ENCODE measurements around the gene MT1F. TPM values are rescaled to one million over a fixed set of nuclear protein-coding genes. Genes with fewer than 3 reads are reported as not detected.
A peak's percentile ranks its signal among the peaks of the same experiment; 100 is the strongest.
"Not testable (repeated sequence)": the region's sequence is repeated elsewhere in the genome, so short reads cannot be mapped to it uniquely, and the experiment has no call there.

Gene MT1F
- total RNA-seq, 1 experiment from 2014 or later: 36.3 TPM

DNA sequence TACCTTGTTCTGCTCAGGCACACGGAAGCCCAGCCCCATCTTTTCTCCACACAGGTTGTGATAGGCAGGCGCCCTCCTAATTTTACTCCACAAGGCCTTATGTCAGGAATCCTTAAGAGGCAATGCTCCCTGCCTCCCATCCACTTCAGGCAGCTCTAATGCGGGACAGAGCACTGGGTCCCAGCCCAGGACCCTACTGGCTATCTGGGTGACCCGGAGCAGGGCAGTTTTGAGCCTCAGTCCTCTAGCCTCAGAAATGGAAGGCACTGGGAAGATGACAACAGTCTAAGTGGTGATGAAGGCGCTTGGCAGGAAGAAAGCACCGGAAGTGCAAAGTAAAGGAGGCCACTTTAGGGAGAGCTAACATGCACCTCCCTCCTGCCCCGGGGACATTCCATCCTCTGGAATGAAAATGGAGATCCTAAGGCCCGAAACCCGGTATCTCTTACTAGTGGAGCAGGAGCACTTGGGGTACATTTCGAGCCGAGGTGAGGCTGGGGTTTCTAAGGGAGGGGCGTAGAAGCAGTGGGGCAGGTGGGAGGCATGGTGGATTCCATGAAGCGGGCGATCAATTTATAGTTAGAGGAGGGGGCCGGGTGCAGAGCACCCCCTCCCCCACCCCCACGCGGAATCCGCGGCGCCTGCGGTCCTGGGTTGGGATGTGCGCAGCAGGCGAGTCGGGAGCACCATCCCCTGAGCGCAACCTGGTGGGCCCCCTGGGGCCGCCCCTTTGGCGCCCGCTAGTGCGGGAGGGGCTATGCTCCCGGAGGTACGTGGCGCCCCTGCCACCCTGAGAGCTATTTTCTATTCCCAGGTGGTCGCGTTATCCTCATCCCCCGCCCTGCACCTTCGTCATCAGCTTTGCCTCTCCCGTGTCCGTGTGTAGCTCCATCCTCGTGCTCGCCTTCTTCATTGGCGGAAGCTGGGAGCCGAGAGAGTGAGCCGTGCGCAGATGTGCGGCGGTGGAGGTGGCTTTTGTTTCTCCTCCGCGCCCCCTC, 4.9 kb downstream of the MT1F start:
- Histone ChIP-seq H3K9me3 (ENCODE audit: low read length) (no peaks in the 10 kb centered on the region), H3K27ac (ENCODE audit: low read length) (no peak overlapping the region), H3K4me1 (ENCODE audit: low read length) (peaks cover 12% of the 10 kb centered on the region), H3K79me2 (ENCODE audit: low read length) (no peaks in the 10 kb centered on the region), H3K36me3 (ENCODE audit: insufficient read depth, low read length) (no peaks in the 10 kb centered on the region), H3K4me2 (ENCODE audit: low read depth, low read length, poor library complexity, severe bottlenecking) (no peak overlapping the region), H2AFZ (ENCODE audit: low read length) (no peak overlapping the region), H3K9me2 (replicated peaks; ENCODE audit: insufficient read depth, low read length) (no peaks in the 10 kb centered on the region), H3K9ac (ENCODE audit: low read length) (no peak overlapping the region), H4K20me1 (ENCODE audit: insufficient read depth, low read depth, low read length) (no peaks in the 10 kb centered on the region), H3K27me3 (ENCODE audit: low read length) (no peaks in the 10 kb centered on the region), H3K4me3 (ENCODE audit: low read length) (no peak overlapping the region)
- DNase-seq: no peak

DNA sequence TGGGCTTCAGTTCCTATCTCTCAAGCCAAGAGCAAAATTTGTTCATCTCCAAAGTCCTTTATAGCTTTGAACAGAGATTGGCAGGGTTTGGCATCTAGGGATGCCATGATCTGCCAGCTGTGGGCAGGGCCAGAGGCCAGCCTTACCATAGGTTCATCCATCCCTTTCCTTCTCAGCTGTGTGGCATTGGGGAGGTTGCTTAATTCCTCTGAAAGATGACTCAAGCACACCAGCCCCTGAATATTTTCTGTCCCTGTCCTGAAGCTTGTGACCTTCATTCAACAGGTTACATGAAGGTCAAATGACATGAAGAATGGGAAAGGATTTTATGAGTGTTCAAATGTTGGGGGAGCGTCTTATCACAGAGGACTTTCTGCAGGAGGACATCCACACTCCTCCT, 6.7 kb downstream of the MT1F start:
- H3K9me3 ChIP-seq (ENCODE audit: low read length): no peaks in the 10 kb centered on the region
- no peak overlapping the region for H3K9ac ChIP-seq (ENCODE audit: low read length)
- H3K27ac ChIP-seq (ENCODE audit: low read length): no peak overlapping the region
- no peaks in the 10 kb centered on the region for H4K20me1 ChIP-seq (ENCODE audit: insufficient read depth, low read depth, low read length)
- peaks cover 3% of the 10 kb centered on the region; the same call in 1 of the 2 replicates for H3K4me1 ChIP-seq (ENCODE audit: low read length)
- no peaks in the 10 kb centered on the region for H3K27me3 ChIP-seq (ENCODE audit: low read length)
- no peaks in the 10 kb centered on the region for H3K9me2 ChIP-seq (replicated peaks; ENCODE audit: insufficient read depth, low read length)
- H3K4me3 ChIP-seq (ENCODE audit: low read length): no peak overlapping the region
- H2AFZ ChIP-seq (ENCODE audit: low read length): no peak overlapping the region
- no peaks in the 10 kb centered on the region for H3K36me3 ChIP-seq (ENCODE audit: insufficient read depth, low read length)
- no peak overlapping the region for H3K4me2 ChIP-seq (ENCODE audit: low read depth, low read length, poor library complexity, severe bottlenecking)
- H3K79me2 ChIP-seq (ENCODE audit: low read length): no peaks in the 10 kb centered on the region
- DNase-seq: no peak

DNA sequence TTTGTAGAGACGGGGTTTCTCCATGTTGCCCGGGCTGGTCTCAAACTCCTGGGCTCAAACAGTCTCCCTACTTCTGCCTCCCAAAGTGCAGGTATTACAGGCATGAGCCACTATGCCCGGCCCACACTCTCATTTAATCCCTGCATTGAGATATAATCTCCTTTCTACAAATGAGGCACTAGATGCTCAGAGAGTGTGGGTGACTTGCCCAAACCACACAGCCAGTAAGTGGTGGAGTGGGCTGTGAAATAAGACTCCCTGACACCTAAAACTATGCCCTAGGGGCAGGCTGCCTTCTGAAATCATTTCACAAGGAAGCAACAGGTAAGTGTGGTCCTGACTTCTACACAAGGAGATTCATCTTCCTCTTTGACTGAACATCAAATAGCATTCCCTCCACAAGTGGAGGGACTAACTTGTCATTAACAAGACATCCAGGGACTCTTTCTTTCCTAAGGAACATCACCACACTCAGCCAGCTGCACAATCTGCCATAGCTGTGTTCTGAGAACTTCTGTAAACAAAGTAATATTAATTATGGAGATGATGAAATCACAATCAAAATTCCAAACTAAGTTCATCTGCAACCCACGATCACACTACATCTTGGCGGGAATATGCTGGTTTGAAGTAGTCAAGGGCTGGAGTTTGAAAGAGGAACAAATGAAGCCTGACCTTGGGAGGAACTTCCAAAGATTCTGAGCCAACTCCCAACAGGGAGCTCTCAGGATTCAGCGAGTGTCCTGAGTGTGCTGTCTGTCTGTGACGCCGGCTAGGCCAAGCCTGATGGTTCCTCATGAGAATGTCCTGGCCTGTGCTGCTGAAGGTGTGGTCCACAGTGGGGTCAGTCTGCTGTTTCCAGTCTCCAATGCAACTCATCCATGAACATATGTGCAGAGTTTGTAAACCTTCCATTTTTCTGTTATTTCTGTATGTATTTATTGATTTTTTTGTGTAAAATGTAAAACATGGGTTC, 7.8 kb downstream of the MT1F start:
- H3K27me3 ChIP-seq (ENCODE audit: low read length): not testable (repeated sequence)

DNA sequence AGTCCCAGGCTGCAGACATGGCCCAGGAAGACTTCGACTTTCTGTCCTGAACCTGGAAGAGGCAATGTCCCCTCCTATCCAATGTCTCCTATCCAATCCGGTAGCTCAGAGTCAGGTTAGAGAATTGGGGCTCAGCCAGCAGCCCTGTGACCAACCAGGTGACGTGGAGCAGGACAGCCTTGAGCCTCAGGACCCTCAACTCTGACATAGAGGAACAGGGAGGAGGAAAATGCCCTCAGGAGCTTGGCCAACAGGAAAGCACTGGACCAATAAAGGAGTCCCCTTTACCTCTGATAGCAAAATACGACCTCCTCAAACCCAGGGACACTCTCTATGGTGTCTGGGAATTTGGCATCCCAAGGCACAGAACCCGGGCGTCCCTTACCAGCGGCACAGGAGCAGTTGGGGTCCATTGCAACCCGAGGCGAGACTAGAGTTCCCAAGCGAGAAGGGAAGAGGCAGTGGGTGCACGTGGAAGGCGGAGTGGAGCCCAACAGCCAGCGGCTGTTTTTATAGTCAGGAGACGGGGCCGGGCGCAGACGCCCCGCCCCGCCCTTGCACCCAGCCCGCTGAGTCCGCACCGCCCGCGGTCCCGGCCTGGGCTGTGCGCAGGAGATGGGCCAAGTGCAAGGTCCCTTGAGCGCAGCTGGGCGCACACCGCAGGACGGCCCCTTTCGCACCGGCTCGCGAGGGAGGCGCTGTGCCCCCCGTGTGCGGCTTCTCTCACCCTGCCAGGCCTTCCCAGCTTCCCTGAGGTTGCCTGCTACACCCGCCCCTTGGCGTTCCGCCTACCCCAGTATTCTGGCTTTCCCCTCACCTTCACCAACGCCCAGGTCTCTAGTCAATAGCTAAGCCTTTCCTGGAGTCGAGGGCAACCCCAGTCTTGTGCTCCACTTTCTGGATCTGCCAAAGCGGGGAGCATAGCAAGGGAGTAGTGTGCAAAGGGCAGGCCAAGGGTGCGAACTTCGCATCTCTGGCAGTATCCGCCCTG, 10.1 kb downstream of the MT1F start, which contains the start of gene MT1G:
TSS of gene MT1G (minus strand) at position 485 of the 991 bp plus-strand sequence. CDS start at position 413, 72 bp downstream.
- no peak within 1 kb of the TSS for H3K4me3 ChIP-seq (ENCODE audit: low read length)
- H3K9me2 ChIP-seq (replicated peaks; ENCODE audit: insufficient read depth, low read length): no peaks in the 10 kb centered on the region
- H3K36me3 ChIP-seq (ENCODE audit: insufficient read depth, low read length): no peaks in the 10 kb centered on the region
- no peak for DNase-seq
- no peak within 1 kb of the TSS for H2AFZ ChIP-seq (ENCODE audit: low read length)
- peaks cover 9% of the 10 kb centered on the region for H3K4me1 ChIP-seq (ENCODE audit: low read length)
- H3K9ac ChIP-seq (ENCODE audit: low read length): no peak within 1 kb of the TSS
- H4K20me1 ChIP-seq (ENCODE audit: insufficient read depth, low read depth, low read length): no peaks in the 10 kb centered on the region
- no peaks in the 10 kb centered on the region for H3K9me3 ChIP-seq (ENCODE audit: low read length)
- no peaks in the 10 kb centered on the region for H3K79me2 ChIP-seq (ENCODE audit: low read length)
- H3K27ac ChIP-seq (ENCODE audit: low read length): no peak within 1 kb of the TSS
- H3K4me2 ChIP-seq (ENCODE audit: low read depth, low read length, poor library complexity, severe bottlenecking): no peak within 1 kb of the TSS
- 0 out of 2 replicates have a peak, but pooled peaks cover 2% of the 10 kb centered on the region for H3K27me3 ChIP-seq (ENCODE audit: low read length)

More for the DNA sequence above, 7.8 kb downstream of the MT1F start:
- not testable (repeated sequence) for H4K20me1 ChIP-seq (ENCODE audit: insufficient read depth, low read depth, low read length); H3K79me2 ChIP-seq (ENCODE audit: low read length); H3K4me2 ChIP-seq (ENCODE audit: low read depth, low read length, poor library complexity, severe bottlenecking); H3K4me3 ChIP-seq (ENCODE audit: low read length); H3K27ac ChIP-seq (ENCODE audit: low read length); H2AFZ ChIP-seq (ENCODE audit: low read length); H3K9me3 ChIP-seq (ENCODE audit: low read length); H3K4me1 ChIP-seq (ENCODE audit: low read length); H3K36me3 ChIP-seq (ENCODE audit: insufficient read depth, low read length); DNase-seq; H3K9ac ChIP-seq (ENCODE audit: low read length); H3K9me2 ChIP-seq (replicated peaks; ENCODE audit: insufficient read depth, low read length)

DNA sequence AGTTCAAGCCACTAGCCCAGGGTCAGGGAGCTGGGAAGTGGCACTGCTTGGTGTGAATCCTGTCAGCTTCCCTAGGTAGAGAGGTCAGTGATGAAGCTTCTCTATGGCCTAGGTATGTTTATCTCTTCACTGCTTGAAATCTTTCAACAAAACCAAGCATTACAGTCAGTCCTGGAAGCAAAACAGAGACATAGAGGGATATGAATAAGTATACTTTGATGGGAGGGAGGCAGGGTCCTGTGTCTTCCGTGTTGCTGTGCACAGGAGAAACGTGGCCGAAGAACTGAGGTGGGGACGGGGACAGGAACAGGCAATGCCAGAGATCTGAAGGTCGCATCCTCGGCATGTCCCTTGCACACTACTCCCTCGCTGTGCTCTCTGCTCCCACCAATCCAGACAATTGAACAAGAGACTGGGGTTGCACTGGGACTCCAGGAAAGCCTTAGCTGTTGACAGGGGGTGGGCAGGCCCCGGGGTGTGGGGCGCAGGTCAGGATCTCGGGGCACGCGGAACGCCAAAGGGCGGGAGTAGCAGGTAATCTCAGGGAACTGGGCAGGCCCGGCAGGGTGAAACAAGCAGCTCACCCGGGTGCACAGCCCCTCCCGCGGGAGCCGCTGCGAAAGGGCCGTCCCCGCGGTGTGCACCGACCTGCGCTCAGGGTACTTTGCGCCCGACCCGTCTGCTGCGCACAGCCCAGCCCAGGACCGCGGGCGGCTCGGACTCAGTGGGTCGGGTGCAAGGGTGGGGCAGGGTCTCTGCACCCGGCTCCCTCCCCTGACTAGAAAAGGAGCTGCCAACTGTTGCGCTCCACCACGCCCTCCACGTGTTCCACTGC, 11.5 kb downstream of the MT1F start, which contains the start of gene MT1H:
TSS of gene MT1H (plus strand) at position 810 of the 835 bp plus-strand sequence. CDS start 71 bp downstream, outside the sequence.
- Histone ChIP-seq H4K20me1 (ENCODE audit: insufficient read depth, low read depth, low read length) (no peaks in the 10 kb centered on the region), H3K9me3 (ENCODE audit: low read length) (no peaks in the 10 kb centered on the region), H3K4me2 (ENCODE audit: low read depth, low read length, poor library complexity, severe bottlenecking) (peak within 1 kb of the TSS; percentile 13), H3K4me3 (ENCODE audit: low read length) (no peak within 1 kb of the TSS; the same call in 1 of the 2 replicates), H3K79me2 (ENCODE audit: low read length) (no peaks in the 10 kb centered on the region), H3K36me3 (ENCODE audit: insufficient read depth, low read length) (no peaks in the 10 kb centered on the region), H2AFZ (ENCODE audit: low read length) (peak within 1 kb of the TSS; percentile 24; the same call in 1 of the 2 replicates), H3K27ac (ENCODE audit: low read length) (no peak within 1 kb of the TSS), H3K9ac (ENCODE audit: low read length) (peak within 1 kb of the TSS; percentile 2; the same call in 1 of the 2 replicates), H3K9me2 (replicated peaks; ENCODE audit: insufficient read depth, low read length) (no peaks in the 10 kb centered on the region), H3K27me3 (ENCODE audit: low read length) (0 out of 2 replicates have a peak, but pooled peaks cover 2% of the 10 kb centered on the region), H3K4me1 (ENCODE audit: low read length) (peaks cover 13% of the 10 kb centered on the region)
- peak; percentile 64 for DNase-seq

DNA sequence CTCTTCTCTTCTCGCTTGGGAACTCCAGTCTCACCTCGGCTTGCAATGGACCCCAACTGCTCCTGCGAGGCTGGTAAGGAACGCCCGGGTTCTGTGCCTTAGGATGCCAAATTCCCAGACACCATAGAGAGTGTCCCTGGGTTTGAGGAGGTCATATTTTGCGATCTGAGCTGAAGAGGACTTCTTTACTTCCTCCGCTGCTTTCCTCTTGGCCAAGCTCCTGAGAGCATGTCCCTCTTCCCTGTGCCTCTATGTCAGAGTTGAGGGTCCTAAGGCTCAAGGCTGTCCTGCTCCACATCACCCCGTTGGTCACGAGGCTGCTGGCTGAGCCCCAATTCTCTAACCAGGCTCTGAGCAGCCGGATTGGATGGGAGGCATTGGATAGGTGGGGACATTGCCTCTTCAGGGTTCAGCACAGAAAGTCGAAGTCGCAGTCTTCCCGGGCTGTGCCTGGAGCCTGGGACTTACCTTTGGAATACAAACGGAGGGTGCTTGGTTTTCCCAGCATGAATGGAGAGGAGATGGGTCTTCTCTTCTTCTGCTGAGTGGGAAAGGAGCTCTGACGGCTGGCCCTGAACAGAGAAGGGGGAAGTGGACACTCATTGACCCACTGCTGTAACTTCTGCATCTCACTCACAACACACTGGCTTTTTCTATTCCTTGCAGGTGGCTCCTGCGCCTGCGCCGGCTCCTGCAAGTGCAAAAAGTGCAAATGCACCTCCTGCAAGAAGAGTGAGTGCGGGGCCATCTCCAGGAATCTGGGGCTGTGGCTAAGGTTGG, 12.3 kb downstream of the MT1F start:
- H3K4me3 ChIP-seq (ENCODE audit: low read length): no peak overlapping the region; the same call in 1 of the 2 replicates
- no peaks in the 10 kb centered on the region for H3K79me2 ChIP-seq (ENCODE audit: low read length)
- DNase-seq: no peak
- H3K36me3 ChIP-seq (ENCODE audit: insufficient read depth, low read length): no peaks in the 10 kb centered on the region
- peaks cover 19% of the 10 kb centered on the region for H3K4me1 ChIP-seq (ENCODE audit: low read length)
- H4K20me1 ChIP-seq (ENCODE audit: insufficient read depth, low read depth, low read length): no peaks in the 10 kb centered on the region
- H3K9ac ChIP-seq (ENCODE audit: low read length): peak overlapping the region; percentile 2; the same call in 1 of the 2 replicates
- H2AFZ ChIP-seq (ENCODE audit: low read length): peak overlapping the region; percentile 24; the same call in 1 of the 2 replicates
- H3K4me2 ChIP-seq (ENCODE audit: low read depth, low read length, poor library complexity, severe bottlenecking): peak overlapping the region; percentile 13
- no peak overlapping the region for H3K27ac ChIP-seq (ENCODE audit: low read length)
- no peaks in the 10 kb centered on the region for H3K9me3 ChIP-seq (ENCODE audit: low read length)
- no peaks in the 10 kb centered on the region for H3K9me2 ChIP-seq (replicated peaks; ENCODE audit: insufficient read depth, low read length)
- 0 out of 2 replicates have a peak, but pooled peaks cover 2% of the 10 kb centered on the region for H3K27me3 ChIP-seq (ENCODE audit: low read length)

Measured in Karpas-422 (cell line).